HG02852 (cell line): ENCODE measurements around the gene TLE1.
A peak's percentile ranks its signal among the peaks of the same experiment; 100 is the strongest.
"Not testable (repeated sequence)": the region's sequence is repeated elsewhere in the genome, so short reads cannot be mapped to it uniquely, and the experiment has no call there.

Experiments used
- ATAC-seq: cut with Tn5 transposase; IDR thresholded peaks from one replicate; pipeline ENCODE4 v1.9.1; 2021; ENCODE audit warnings: mild to moderate bottlenecking, moderate library complexity; ENCODE audit not compliant: unreplicated experiment

TLE1 gene

DNA sequence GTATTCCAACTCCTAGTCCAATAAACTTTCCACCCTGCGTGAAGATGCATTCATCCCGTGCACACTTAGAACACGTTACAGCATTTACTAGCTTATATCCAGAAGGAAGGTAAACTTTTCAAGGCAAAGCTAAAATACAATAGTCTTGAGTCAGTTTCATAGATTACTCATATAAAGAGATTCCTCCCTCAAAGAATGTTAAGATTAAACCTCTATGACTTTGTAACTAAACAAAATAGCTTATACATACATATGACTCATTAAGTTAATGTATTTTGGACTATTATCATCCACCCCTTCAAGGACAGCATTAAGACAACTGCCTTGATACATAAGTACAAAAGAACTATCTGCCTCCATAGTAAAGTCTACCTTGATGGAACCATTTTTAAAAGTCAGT is 36.1 kb downstream of the TLE1 start:
- ATAC-seq: no peak

DNA sequence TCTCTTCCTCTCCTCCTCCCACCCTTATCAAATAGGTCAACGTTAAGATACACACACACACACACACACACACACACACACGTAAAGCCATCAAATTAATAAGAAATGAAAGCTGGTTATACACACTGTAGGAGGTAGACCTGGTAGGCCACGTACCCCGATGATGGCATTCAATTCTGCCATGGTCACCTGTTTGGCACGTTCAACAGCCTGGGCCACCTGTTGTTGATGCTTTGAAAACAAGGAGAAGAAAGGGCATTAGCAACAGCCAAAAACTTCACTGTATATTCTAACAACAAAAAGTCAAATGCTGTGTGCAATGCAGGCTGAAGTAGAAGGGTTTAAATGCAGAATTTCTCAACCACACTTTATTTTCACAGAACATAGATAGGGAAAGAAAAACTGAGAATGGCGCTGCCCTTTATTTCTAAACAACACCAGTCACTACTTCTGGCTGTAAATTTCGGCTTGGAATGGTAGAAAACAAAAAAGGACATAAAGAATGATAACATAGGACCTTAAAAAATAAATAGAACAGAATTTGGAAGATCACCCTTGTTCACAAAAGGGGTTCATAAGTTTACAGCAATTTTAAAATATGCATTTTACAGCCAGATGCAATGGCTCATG is 37.2 kb downstream of the TLE1 start:
- no peak for ATAC-seq

DNA sequence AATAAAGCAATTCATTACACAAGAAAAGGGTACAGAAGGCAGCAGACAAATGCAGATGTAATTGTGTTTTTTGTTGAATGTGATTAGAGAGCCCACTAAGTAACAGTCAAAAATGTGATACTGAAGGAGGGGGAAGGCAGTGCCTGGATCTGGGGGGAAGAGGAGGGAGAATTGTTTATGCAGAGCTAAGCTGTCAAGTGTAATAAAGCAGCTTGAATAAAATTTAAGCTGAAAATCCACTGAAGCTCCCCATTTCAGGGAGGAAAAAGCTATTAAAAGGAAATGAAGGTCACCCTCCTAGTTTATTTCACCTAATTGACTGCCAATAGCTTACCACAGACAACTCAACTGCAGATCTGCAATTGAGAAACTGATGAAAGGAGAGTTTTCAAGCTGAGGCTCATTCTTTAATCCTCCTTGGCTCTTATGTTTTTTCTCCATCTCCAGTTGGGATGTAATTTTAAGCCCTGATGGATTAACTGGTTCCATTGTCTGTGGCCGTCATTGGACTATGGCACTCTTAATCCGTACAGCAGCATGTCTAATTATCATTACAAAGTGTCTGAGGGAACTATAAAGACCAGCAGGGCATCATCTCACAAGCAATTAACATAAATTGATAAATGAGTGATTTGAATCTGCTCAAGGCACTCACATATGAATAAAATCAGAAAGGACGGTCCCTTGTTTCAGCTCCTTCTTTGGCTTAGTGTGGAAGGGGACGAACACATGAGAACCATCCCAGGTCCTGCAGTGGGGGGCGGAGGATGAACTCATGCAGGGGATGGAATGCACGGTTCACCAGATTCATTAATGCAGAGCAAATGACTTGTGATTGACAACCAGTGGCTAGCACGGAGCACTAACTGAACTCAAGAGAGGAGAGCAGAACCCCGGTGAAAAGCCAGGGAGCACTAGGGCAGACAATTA is 38.5 kb downstream of the TLE1 start:
- no peak for ATAC-seq

DNA sequence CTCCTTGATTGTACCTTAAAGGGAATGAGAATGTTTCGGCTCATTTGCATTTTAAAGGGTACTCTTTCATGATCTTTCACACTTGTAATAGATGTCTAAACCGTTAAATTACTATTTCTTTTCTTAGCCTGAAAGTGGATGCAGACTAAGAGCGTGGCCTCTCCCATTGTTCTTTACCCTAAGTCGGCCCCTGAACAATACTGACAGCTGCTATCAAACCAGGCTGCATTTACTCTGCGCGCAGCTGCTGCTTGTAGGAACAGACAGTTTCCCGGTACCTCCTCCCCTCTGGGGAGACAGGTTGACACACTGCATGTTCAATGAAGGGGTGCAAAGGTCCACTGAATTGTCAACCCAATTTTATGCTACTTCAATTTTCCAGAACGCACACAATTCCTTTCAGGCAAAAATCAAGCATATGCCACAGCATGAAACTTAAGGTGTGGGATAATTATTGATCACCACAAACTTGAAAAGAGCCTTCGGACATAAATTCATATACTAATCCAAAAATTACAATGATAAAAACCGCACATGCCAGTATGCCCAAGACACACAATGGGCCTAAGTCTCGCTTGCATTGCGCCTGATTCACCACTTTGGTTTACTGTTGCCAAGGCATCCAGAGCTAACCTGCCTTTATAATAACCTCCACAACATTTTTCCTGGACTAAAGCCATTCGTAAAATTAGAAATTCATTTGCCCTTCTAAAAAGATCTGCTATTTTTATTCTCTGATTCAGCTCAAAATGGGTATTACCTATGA is 39.7 kb downstream of the TLE1 start:
- no peak for ATAC-seq

DNA sequence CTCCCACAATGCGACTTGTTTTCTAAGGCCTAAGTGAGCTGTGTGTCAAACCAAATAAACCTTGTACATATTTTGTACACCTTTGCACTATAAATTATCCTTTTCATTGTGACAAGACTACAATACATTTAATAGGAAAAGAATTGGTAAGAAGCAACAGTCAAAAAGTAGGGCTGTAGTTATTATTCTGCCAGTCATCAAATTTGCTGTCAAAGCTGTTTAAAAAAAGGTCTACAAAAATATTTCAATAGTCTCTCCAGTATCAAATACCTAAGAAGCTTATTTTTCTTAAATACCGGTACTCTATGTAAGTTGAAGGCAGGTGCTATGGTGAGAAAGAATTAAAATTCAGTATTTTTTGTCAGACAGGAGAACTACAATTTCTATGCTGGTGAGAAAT is 40.5 kb downstream of the TLE1 start:
- no peak for ATAC-seq

DNA sequence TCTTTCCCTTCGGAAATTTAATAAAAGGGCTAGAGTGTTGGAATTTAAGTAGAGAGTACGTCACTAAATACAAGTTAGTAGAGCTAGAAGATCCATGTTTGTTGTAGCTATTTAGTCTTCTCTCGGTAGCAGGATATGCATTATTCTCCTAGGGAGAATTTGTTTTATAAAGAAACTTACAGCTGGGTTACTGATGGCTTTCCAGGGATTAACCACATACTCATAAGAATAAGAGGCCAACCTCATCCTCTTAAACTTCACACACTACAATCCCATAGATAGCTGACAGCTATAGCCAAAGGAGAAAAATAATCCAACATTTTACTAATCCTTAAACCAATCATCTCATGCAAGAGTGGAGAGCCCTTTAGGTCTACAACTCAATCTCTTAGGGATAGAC is 43.0 kb downstream of the TLE1 start:
- ATAC-seq: no peak

DNA sequence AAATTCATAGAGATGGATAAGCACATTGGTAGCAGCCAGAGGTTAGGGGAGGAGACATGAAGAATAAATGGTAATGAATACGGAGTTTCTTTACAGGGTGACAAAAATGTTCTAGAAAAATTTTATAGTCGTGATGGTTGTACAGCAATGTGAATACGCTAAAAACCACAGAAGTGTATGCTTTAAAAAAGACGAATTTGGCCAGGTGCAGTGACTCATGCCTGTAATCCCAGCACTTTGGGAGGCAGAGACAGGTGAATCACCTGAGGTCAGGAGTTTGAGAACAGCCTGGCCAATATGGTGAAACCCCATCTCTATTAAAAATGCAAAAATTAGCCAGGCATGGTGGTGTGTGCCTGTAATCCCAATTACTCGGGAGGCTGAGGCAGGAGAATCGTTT is 44.8 kb downstream of the TLE1 start:
- not testable (repeated sequence) for ATAC-seq

DNA sequence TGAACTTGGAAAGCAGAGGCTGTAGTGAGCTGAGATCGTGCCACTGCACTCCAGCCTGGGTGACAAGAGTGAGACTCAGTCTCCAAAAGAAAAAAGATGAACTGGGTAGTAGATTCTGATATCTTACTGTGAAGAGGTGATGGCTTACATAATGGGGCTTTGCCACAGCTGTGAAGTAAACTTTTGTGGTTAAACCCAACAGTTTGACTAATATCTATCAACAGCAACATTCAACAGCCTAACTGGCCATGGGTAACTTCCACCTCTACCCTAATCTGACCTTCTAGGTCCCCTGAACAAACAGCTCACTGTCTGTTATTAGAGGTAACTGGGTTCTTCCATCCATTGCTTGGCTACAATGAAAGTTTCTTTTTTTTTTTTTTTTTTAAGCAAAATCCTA is 52.1 kb downstream of the TLE1 start:
- peak; percentile 56 for ATAC-seq

DNA sequence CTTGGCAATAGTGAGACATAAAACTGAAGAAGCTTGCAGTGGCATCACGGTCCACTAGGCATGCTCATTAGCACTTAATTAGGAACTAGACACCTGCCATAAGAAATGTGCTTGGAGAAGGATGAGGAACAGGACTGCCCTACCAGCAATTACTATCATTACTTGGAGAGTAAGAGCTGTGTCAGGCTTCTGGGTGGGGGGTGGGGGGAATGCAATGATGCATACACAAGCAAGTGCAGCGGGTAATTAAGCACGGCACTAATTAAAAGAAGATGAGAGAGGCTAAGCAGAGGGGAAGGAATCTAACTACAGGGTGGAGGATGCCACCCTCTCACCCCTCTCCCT is 53.1 kb downstream of the TLE1 start:
- no peak for ATAC-seq

DNA sequence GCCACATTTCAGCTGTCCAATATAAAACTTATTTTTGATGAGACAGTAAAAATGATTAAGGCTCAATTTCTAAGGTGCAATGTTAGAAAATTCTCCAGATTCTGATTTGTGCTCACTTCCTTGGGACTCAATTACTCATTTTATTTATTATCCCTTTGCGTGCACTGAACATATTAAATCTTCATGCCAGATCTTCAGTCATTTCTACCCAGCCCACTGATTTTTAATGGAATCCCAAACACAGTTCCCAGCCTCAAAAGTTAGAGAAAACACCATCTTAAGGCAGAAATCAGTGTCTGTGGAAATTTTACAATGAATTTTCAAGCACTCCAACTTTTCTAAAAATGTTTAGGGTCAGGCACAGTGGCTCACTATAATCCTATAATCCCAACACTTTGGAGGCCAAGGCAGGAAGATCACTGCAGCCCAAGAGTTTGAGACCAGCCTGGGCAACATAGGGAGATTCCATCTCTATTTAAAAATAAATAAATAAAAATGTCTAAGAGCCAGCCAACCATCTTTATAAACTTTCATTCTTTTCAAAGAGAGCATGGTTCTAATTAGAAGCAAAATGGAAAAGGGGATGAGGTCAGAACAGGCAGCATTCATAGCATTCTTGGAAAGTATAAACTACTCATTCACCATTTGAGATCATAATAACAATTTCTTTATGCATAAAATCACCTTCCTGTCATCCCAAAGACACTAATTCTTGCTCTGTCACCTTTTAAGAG is 53.7 kb downstream of the TLE1 start:
- no peak for ATAC-seq

DNA sequence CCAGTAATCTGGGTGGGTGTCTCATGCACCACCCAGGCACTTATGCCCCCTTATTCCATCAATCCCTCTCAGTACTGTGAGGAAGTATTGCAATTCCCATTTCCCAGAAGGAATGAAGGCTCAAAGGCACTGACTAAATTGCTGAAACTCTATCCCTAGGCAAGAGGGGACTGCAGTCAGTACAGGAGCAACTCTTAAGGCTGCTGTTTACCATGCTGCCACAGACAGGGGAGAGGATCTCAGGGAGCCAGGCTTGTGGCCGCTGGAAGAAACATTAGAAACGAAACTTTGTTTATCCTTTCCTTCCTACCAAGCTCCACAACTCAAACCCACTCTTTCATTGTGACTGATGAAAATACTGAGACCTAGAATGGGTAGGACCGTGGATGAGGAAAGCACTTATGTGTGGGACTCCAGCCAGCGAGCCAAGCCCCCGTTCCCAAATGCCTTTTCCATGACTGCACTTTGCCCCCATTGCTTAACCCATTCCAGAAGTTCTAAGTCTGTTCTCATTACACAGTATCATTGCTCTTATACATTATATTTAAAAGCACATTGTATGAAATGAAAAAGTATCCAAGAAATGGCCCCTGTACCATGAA is 54.3 kb downstream of the TLE1 start:
- ATAC-seq: no peak

DNA sequence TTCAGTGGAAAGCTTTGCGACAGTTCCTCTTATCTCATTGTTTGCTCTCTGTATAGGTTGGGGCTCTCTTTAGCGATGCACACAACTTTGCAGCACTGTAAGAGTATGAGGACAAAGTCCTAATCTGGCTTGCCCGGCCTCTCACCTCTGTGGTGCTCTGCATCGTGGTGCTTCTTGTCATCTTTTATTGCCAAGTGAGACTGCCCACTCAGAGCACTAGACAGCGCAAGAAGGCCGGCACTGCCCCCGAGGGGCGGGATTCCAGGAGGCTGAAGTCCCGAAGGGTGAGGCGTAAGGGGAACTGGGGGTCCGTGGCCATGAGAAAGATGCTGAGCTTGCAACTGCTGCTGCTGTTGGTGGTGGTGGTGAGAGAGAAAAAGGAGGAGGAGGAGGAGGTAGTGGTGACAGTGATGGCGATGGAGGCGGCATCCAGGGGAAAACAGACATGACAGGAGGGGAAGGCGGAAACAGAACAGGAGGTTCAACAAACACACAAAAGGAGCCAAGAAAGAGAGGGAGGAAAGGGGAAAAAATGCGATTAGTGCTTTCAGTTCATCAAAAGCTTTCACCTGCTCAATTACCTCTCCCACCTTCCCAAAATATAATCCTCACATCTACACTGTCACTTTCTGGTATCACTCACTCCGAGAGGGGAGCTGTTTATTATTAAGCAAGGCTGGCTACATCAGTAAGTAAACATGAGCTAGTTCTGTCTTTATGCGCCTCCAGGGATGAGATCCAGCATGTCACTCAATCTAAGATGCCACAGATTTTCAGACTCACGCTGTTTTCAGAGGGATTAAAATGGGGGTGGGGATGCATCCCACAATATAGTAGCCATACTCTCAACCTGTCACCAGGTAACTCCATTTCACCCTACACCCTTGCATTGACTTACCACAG is 55.1 kb downstream of the TLE1 start:
- no peak for ATAC-seq

DNA sequence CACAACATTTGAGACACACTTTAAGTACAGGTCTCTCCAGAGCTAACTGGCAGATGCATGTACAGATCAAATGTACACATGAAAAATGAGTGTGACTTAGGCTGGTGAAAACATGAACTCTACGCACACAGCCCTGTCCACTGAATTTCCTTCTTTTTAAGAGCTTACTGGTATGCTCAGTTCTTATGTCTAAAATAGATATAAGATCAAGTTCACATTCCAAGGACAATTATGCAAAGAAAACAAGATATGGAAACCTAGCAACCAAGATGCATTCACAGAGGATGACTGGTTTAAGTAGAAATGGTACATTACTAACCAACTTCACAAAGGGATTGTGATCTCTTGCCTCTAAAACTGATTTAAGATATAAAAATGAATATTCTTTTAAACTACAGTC is 56.7 kb downstream of the TLE1 start:
- no peak for ATAC-seq

DNA sequence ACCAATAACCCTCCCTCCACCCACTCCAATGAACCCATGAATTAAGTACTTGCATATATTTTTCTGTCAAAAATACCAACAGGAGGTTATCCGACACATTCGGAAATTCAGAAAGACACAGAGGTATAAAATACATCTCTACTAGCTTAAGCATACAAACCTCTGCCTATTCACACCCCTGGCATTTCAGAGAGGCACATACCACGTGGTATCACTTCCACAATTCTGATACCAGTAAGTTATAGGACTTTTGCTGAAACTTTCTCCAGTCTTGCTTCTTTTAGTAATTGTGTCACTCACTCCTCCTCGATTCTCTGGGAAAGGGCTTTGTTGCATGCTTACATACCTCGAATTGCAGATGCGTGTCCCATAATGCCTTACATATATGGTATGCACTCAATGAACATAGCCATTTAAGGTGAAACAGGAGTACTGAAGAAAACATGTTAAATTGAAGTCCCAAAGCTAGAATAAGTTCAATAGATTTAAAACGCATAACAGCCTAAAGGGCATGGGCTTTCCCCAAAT is 58.1 kb downstream of the TLE1 start:
- ATAC-seq: no peak

DNA sequence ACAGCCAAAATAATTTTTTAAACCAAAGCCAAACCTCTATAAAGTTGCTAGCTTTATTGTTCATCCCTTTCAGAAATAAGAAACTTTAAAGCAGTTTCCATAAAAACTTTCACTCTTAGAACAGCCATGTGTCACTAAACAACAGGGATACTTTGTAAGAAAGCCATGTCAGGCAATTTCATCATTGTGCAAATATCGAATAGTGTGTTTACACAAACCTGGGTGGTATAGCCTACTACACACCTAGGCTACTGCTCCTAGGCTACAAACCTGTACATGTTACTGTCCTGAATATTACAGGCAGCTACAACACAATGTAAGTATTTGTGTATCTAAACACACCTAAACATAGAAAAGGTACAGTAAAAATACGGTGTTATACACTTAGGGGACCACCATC is 59.9 kb downstream of the TLE1 start:
- no peak for ATAC-seq

DNA sequence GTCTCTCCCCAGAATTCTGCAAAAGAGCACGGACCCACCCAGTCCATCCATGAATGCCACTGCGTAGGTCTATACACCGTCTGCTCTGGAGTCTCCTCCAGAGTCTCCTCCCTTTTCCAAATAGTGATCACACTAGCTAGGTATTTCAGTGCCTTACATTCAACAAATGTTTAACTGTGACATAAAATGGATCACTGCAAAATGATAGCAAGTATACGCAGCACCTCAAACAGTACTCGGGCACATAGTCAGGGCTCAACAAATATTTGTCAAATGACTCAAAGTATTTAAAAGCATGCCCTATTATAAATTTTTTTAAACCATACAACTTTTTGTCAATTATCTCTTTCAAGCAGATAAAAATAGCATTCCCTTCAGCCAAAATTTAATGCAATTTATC is 60.5 kb downstream of the TLE1 start:
- ATAC-seq: no peak

DNA sequence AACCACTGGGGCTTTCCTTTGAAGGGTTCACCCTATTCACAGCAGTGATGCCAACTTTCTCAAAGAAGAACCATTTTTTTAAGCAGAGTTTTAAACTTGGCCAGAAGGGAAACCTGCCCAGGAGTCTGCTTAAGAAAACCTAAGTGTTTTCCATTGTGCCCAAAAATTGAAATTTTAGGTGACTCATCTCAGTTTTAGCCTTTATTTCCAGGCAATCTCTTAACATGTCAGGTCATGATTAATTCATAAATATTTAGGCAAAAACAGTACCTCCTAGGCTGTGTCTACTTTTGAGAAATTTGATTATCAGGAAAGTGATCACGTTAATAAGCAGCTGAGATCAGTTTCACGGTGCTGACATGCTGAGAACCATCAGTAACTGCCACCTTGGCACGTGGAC is 61.9 kb downstream of the TLE1 start:
- ATAC-seq: no peak

DNA sequence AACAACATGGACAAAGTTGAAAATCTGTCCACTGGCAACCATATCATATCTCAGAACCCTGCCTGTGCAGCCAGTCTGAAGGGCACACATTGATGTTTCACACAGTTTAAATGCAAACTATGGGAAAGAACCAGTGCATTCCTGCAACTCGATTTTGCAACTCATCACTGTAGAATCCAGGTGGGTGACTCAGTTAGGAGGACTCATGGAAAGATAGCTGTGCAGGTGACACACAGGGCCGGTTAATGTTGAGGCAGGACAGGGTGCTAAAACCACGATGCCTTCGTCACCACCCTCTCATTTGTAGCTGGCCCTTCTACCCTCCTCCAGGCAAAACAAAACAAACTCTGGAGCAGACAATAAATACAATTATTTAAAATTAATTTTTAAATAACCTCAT is 62.8 kb downstream of the TLE1 start:
- ATAC-seq: no peak

DNA sequence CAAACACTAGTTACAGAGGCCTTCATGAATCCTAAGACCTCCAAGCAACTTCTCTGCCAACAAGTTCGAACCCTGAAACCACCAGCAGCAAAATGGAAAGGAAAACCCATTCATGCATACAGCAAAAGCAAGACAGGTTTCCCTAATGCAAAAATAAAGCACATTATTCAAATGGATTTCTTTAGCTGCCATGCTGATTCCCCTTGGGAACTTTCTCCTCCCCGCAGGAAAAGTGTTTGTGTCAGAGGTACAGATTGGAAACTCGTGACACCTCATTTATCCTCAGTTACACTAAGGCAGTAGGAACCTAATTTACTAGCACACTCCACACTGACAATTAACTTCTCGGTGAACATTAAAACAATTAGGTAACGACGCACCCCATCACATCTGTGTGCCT is 63.4 kb downstream of the TLE1 start:
- no peak for ATAC-seq

DNA sequence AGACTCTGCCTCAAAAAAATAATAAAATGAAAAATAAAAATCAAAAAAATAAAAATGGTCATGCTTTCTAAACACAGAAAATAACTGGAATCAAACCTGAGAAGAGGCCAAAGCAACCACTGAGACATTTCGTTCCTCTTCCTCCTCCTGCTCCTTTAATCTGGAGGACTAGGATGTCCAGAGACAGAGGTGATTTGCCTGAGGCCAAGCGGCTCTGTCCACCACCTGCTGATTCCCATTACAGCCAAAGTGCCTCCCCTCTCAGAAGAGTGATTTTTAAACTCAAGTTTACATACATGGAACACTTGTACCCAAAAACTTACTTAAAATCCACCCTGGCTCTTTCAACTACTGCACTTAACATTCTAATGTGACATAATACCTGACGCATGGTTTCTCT is 65.6 kb downstream of the TLE1 start:
- ATAC-seq: no peak
